Endodermal cell (in vitro differentiated cells): ENCODE data around the gene C16orf74. TPM values are rescaled to one million over a fixed set of nuclear protein-coding genes. Genes with fewer than 3 reads are reported as not detected.

ENCODE experiments used
- DNase-seq: peaks from one replicate; pipeline ENCODE4 v3.0.0-alpha.2; 2017
- H3K27ac ChIP-seq: 2 replicates; pipeline ENCODE4 v1.5.1; 2013; ENCODE audit warnings: mild to moderate bottlenecking, low read depth, low read length, moderate library complexity
- H3K27me3 ChIP-seq: 2 replicates; pipeline ENCODE4 v1.6.1; 2013; ENCODE audit warnings: mild to moderate bottlenecking, low read length, moderate library complexity; ENCODE audit not compliant: insufficient read depth, control insufficient read depth, poor library complexity, severe bottlenecking
- H3K36me3 ChIP-seq: 2 replicates; pipeline ENCODE4 v1.7.0; 2013; ENCODE audit warnings: mild to moderate bottlenecking, low read length, moderate library complexity; ENCODE audit not compliant: control insufficient read depth, insufficient read depth
- H3K4me1 ChIP-seq: one replicate; pipeline ENCODE4 v1.7.0; 2013; ENCODE audit warnings: low read length; ENCODE audit not compliant: control insufficient read depth, insufficient read depth
- H3K4me3 ChIP-seq: 2 replicates; pipeline ENCODE4 v1.5.1; 2013; ENCODE audit warnings: mild to moderate bottlenecking, low read length, moderate library complexity
- H3K9ac ChIP-seq: 2 replicates; pipeline ENCODE4 v1.6.1; 2013; ENCODE audit warnings: mild to moderate bottlenecking, low read length, moderate library complexity; ENCODE audit not compliant: poor library complexity, severe bottlenecking; ENCODE audit errors: extremely low read depth
- H3K9me3 ChIP-seq: 2 replicates; pipeline ENCODE4 v1.6.1; 2013; ENCODE audit warnings: mild to moderate bottlenecking, low read length, moderate library complexity; ENCODE audit not compliant: control insufficient read depth
- H3K27ac Mint-ChIP-seq: 2 replicates; pipeline ENCODE4 v1.8.0; 2020; ENCODE audit warnings: mixed read lengths
- H3K27me3 Mint-ChIP-seq: 2 replicates; pipeline ENCODE4 v1.8.0; 2021; ENCODE audit warnings: mild to moderate bottlenecking, mixed read lengths; ENCODE audit not compliant: insufficient read depth
- H3K36me3 Mint-ChIP-seq: 2 replicates; pipeline ENCODE4 v1.8.0; 2020; ENCODE audit warnings: low read depth, mixed read lengths
- H3K4me1 Mint-ChIP-seq: 2 replicates; pipeline ENCODE4 v1.8.0; 2020; ENCODE audit warnings: mixed read lengths
- H3K4me3 Mint-ChIP-seq: 2 replicates; pipeline ENCODE4 v1.8.0; 2020; ENCODE audit warnings: mild to moderate bottlenecking, moderate library complexity, mixed read lengths
- H3K9me3 Mint-ChIP-seq: 2 replicates; pipeline ENCODE4 v1.8.0; 2020; ENCODE audit warnings: mild to moderate bottlenecking, mixed read lengths
- WGBS, 2 experiments: methylation state at CpG; one replicate each; pipeline versions ENCODE4 v1.1.5 to v1.1.7; 2013; ENCODE audit warnings: missing lambda C conversion rate in 2 of 2, mixed read lengths in 1 of 2; ENCODE audit not compliant: insufficient coverage in 1 of 2, insufficient read length in 1 of 2; 5-methylcytosine and 5-hydroxymethylcytosine counted together
- total RNA-seq, 2 donors: library from RNA; stranded (reverse); fragmentation: NEBNext Ultra II Directional in 1 of 2; extraction: Animal tissue kit (Norgen Biotek cat#: 25700) in 1 of 2; gene quantifications; 2 replicates in 1 of 2; 3 replicates in 1 of 2; pipeline ENCODE4 v1.2.1, GENCODE V29; 2021
- TF ChIP-seq, protein P1 (sequence below): fragments of 200-600 bp; sonication (generic); conservative IDR thresholded peaks from 2 replicates; pipeline ENCODE4 v1.5.0; 2021; ENCODE audit warnings: antibody characterized with exemption, mild to moderate bottlenecking

The C16orf74 gene
- total RNA-seq, 2 donors from 2014 or later = 3.6 to 7.4 TPM

DNA sequence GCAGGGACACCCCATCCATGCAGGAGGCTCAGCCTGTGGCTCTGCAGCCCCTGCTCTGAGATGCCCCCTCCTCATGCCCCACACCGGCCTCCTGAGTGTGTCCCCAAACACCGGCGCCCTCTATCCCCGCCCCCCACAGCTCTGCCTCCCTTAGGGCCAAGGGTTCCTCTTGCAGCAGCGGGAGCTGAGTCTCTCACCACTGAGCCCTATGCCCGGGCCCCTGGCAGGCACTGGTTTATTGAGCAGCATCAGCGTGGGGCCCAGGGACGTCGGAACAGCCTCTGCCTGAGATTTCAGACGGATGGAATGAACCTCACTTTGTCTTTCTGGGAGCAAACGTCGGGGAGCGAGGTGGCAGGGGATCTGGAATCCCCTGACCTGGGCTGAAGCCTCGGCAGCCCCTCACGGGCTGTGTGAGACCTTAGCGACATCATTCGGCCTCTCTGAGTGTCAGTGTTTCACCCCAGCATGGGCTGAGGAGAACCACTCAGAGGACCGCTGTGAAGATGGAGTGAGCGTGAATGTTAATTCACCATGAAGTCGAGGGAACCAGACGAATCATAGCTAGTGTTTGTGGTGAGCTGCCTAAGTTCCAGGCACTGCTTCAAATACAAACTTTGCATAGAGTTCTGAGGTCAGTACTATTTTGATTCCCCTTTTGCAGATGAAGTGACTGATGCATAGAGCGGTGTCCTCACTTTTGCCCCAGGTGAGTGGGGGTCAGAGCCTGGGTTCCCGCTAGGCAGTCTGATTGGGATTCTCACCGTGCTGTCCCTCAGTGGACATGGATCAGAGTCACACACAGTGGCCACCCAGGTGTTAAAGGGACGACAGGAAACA lies 5.3 kb upstream of the C16orf74 start:
- DNase-seq = peak; percentile 55
- H3K9me3 Mint-ChIP-seq = no peaks in the 10 kb centered on the region
- TF ChIP-seq, protein P1, sequence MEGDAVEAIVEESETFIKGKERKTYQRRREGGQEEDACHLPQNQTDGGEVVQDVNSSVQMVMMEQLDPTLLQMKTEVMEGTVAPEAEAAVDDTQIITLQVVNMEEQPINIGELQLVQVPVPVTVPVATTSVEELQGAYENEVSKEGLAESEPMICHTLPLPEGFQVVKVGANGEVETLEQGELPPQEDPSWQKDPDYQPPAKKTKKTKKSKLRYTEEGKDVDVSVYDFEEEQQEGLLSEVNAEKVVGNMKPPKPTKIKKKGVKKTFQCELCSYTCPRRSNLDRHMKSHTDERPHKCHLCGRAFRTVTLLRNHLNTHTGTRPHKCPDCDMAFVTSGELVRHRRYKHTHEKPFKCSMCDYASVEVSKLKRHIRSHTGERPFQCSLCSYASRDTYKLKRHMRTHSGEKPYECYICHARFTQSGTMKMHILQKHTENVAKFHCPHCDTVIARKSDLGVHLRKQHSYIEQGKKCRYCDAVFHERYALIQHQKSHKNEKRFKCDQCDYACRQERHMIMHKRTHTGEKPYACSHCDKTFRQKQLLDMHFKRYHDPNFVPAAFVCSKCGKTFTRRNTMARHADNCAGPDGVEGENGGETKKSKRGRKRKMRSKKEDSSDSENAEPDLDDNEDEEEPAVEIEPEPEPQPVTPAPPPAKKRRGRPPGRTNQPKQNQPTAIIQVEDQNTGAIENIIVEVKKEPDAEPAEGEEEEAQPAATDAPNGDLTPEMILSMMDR = no peak
- peaks cover 20% of the 10 kb centered on the region for H3K27me3 Mint-ChIP-seq
- no peak overlapping the region for H3K9ac ChIP-seq
- no peak overlapping the region for H3K27ac Mint-ChIP-seq
- no peaks in the 10 kb centered on the region for H3K9me3 ChIP-seq
- H3K4me3 Mint-ChIP-seq = no peak overlapping the region
- no peaks in the 10 kb centered on the region for H3K36me3 Mint-ChIP-seq
- no peak overlapping the region for H3K27ac ChIP-seq
- H3K36me3 ChIP-seq = no peaks in the 10 kb centered on the region
- H3K27me3 ChIP-seq = peaks cover 17% of the 10 kb centered on the region
- 80 to 84% methylated on average over 20 to 25 of the region's 25 CpGs for WGBS, 2 experiments
- H3K4me1 Mint-ChIP-seq = peaks cover 9% of the 10 kb centered on the region
- H3K4me1 ChIP-seq = peaks cover 5% of the 10 kb centered on the region
- H3K4me3 ChIP-seq = no peak overlapping the region

DNA sequence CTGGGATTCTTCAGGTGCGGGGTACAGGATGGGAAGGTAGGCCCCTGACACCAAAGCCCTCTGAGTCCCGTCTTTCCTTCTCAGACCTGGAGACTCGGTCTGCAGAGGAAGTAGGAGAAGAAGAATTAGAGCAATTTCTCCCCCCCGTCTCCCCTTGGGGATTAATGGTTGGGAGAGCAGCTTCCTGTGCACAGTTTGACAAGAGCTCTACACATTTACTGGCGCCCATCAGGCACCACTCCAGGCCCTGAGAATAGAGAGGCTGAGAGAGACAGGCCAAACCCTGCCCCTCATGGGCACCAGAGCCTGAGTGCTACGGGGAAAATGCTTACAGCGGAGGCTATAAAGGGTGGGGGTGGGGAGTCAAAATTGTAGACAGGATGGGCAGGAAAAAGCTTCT lies 3.5 kb upstream of the C16orf74 start:
- Mint-ChIP-seq H3K36me3 (no peaks in the 10 kb centered on the region), H3K4me3 (no peak overlapping the region), H3K27me3 (peaks cover 24% of the 10 kb centered on the region), H3K27ac (no peak overlapping the region), H3K9me3 (no peaks in the 10 kb centered on the region), H3K4me1 (peaks cover 12% of the 10 kb centered on the region)
- no peak overlapping the region for H3K9ac ChIP-seq
- H3K4me3 ChIP-seq = no peak overlapping the region
- no peak overlapping the region for H3K27ac ChIP-seq
- TF ChIP-seq, protein P1 = no peak
- no peak for DNase-seq
- no peaks in the 10 kb centered on the region for H3K36me3 ChIP-seq
- no peaks in the 10 kb centered on the region for H3K9me3 ChIP-seq
- H3K27me3 ChIP-seq = peaks cover 25% of the 10 kb centered on the region
- H3K4me1 ChIP-seq = peaks cover 5% of the 10 kb centered on the region
- WGBS, 2 experiments = 83 to 90% methylated on average over 2 to 7 of the region's 7 CpGs

DNA sequence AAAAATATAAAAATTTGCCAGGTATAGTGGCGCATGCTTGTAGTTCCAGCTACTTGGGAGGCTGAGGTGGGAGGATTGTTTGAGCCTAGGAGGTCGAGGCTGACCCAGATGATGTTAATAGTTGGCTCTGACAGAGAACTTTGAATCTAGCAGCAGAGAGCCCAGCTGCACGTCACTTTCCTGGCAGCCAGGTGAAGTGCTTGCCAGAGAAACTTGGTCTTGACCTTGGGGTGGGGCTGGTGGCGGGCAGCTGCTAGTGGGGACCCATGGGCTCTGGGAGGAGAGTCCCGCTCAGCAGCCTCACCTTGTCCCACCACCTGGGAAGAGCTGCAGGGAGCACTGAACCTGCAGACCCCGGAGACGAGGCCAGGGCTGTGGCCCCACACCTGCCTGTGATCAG lies 3.1 kb upstream of the C16orf74 start:
- WGBS, 2 experiments = 94 to 97% methylated on average over 5 to 7 of the region's 7 CpGs
- Histone ChIP-seq H3K4me3 (no peak overlapping the region), H3K27ac (no peak overlapping the region), H3K36me3 (no peaks in the 10 kb centered on the region), H3K27me3 (peaks cover 25% of the 10 kb centered on the region), H3K9me3 (no peaks in the 10 kb centered on the region), H3K9ac (no peak overlapping the region), H3K4me1 (peaks cover 5% of the 10 kb centered on the region)
- TF ChIP-seq, protein P1 = no peak
- no peak for DNase-seq
- H3K9me3 Mint-ChIP-seq = no peaks in the 10 kb centered on the region
- peaks cover 25% of the 10 kb centered on the region for H3K27me3 Mint-ChIP-seq
- H3K4me3 Mint-ChIP-seq = no peak overlapping the region
- H3K36me3 Mint-ChIP-seq = no peaks in the 10 kb centered on the region
- H3K4me1 Mint-ChIP-seq = peaks cover 12% of the 10 kb centered on the region
- H3K27ac Mint-ChIP-seq = no peak overlapping the region
